ENCODE data around the gene APP. TPM values are rescaled to one million over a fixed set of nuclear protein-coding genes. Genes with fewer than 3 reads are reported as not detected.

APP gene
- total RNA-seq, 2 donors from 2014 or later, result 267 to 564 TPM

DNA sequence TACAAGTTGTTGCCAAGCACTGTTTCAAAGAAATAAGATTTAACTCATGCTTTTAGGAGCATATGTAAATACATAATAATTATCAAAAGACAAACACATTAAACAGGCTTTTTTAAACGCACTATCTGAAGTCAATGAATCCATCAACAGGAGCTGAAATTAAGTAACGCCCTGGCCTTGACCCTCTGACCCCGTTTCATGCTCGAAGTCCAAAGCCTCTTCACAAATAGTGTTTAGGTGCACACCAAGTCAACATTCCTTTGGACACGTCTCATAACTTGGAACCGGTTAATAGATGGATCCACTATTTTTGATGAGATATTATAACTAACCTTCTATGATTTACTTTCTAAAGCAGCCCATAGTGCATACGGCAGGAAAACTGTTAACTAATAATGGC, 226.5 kb downstream of the APP start:
- H3K36me3 ChIP-seq, result no peaks in the 10 kb centered on the region
- H3K4me1 ChIP-seq (replicated peaks), result no peaks in the 10 kb centered on the region
- H3K27me3 ChIP-seq (replicated peaks; ENCODE audit: insufficient read depth), result no peaks in the 10 kb centered on the region
- WGBS, result 48% methylated on average over 7 of the region's 7 CpGs
- H3K4me3 ChIP-seq, result no peak overlapping the region
- no peak for DNase-seq (ENCODE audit: low spot score)
- H3K9me3 ChIP-seq, result no peaks in the 10 kb centered on the region
- intact Hi-C loops (cut with DNase I), result no loop called here
- no peak for TF ChIP-seq POLR2A (IDR thresholded peaks at IDR 0.05)
- TF ChIP-seq, protein P1, sequence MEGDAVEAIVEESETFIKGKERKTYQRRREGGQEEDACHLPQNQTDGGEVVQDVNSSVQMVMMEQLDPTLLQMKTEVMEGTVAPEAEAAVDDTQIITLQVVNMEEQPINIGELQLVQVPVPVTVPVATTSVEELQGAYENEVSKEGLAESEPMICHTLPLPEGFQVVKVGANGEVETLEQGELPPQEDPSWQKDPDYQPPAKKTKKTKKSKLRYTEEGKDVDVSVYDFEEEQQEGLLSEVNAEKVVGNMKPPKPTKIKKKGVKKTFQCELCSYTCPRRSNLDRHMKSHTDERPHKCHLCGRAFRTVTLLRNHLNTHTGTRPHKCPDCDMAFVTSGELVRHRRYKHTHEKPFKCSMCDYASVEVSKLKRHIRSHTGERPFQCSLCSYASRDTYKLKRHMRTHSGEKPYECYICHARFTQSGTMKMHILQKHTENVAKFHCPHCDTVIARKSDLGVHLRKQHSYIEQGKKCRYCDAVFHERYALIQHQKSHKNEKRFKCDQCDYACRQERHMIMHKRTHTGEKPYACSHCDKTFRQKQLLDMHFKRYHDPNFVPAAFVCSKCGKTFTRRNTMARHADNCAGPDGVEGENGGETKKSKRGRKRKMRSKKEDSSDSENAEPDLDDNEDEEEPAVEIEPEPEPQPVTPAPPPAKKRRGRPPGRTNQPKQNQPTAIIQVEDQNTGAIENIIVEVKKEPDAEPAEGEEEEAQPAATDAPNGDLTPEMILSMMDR (IDR thresholded peaks at IDR 0.05), result no peak
- no peak for TF ChIP-seq POLR2AphosphoS5 (IDR thresholded peaks at IDR 0.05)
- H3K27ac ChIP-seq, result no peak overlapping the region

DNA sequence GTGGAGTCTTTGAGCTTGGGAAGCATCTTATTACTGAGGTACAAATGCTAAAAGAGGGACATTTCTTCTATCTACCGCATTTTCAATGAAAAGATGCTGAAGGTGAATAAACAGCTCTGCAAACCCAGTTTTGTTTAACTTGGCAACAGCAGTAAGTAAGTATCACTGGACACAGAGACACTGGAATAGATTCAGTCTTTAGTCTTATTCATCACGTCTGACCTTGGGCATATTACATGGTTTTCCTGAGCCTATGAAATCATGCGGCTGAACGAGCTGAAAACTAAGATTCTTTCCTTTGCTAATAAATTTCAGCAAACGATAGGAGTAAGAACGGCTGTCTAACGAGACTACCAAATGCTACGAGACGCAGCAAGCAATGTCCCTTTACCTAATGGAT, 228.4 kb downstream of the APP start:
- WGBS, result 36% methylated on average over 9 of the region's 9 CpGs
- TF ChIP-seq POLR2AphosphoS5 (IDR thresholded peaks at IDR 0.05), result no peak
- TF ChIP-seq POLR2A (IDR thresholded peaks at IDR 0.05), result no peak
- TF ChIP-seq, protein P1 (IDR thresholded peaks at IDR 0.05), result no peak
- no peak overlapping the region for H3K27ac ChIP-seq
- H3K4me3 ChIP-seq, result no peak overlapping the region
- H3K9me3 ChIP-seq, result no peaks in the 10 kb centered on the region
- no peaks in the 10 kb centered on the region for H3K27me3 ChIP-seq (replicated peaks; ENCODE audit: insufficient read depth)
- no peaks in the 10 kb centered on the region for H3K4me1 ChIP-seq (replicated peaks)
- no peak for DNase-seq (ENCODE audit: low spot score)
- no peaks in the 10 kb centered on the region for H3K36me3 ChIP-seq
- intact Hi-C loops (cut with DNase I), result no loop called here

DNA sequence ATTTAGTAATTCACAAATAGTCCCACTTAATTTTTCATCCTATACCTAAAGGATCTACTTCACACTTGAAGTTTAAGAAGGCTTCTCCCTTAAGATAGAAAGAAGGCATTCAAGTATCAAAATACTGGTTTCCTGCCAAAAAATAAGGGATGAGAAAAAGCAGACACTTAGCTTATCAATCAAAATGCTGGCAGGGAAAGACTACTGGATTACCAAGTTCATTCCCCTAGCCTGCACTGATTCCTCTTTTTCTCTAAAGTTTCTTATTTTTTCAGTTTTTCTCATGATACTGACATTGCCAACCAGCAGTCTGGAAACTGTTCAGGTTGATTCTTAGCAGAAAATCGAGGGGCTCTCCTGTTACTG, 231.2 kb downstream of the APP start:
- Histone ChIP-seq H3K36me3 (no peaks in the 10 kb centered on the region), H3K4me3 (no peak overlapping the region), H3K9me3 (no peaks in the 10 kb centered on the region), H3K27me3 (replicated peaks; ENCODE audit: insufficient read depth) (no peaks in the 10 kb centered on the region), H3K4me1 (replicated peaks) (no peaks in the 10 kb centered on the region), H3K27ac (no peak overlapping the region)
- 32% methylated on average over 1 of the region's 1 CpG for WGBS
- TF ChIP-seq, protein P1 (IDR thresholded peaks at IDR 0.05), result no peak
- TF ChIP-seq POLR2A (IDR thresholded peaks at IDR 0.05), result no peak
- TF ChIP-seq POLR2AphosphoS5 (IDR thresholded peaks at IDR 0.05), result no peak
- intact Hi-C loops (cut with DNase I), result no loop called here
- DNase-seq (ENCODE audit: low spot score), result no peak

DNA sequence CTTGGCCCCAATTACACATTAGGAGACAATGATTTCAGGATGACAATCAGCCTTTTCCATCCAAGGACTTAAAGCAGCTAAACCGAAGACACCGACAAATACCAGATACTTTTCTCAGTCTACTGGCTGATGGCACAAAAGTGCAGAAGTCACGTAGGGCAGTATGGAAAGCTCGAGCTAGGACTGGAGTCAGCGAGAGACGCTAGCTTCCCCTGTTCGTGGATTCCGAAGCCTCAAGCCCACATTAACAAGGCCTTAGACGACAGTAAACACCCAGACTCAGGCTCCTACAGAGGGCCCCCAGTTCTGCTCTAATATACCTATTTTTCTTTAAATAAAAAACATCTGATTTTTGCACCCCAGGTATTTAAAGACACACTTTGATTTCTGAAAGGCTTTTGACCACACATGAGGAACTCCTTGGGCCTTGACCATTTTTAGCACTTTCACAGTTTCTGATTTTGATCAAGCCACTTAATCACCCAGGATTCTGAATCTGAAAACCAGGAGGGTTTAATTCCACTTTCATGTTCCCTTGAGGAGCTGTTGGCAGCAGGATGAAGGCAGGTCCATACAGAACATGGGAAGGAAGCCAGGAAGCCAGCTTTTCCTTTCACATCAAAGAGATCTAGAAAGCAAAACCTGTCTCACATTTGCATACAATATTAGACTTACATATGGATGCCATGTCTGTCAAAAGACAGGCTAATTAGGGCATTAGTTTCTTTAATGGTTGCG, 231.7 kb downstream of the APP start:
- DNase-seq (ENCODE audit: low spot score), result peak; percentile 47
- peak overlapping the region; percentile 11 to 21 for H3K27ac ChIP-seq
- no peak overlapping the region for H3K4me3 ChIP-seq
- no peaks in the 10 kb centered on the region for H3K9me3 ChIP-seq
- no peaks in the 10 kb centered on the region for H3K27me3 ChIP-seq (replicated peaks; ENCODE audit: insufficient read depth)
- H3K36me3 ChIP-seq, result no peaks in the 10 kb centered on the region
- no peaks in the 10 kb centered on the region for H3K4me1 ChIP-seq (replicated peaks)
- intact Hi-C loops (cut with DNase I), result no loop called here
- peak; percentile 36 for TF ChIP-seq POLR2AphosphoS5 (IDR thresholded peaks at IDR 0.05)
- no peak for TF ChIP-seq POLR2A (IDR thresholded peaks at IDR 0.05)
- WGBS, result 61% methylated on average over 10 of the region's 10 CpGs

DNA sequence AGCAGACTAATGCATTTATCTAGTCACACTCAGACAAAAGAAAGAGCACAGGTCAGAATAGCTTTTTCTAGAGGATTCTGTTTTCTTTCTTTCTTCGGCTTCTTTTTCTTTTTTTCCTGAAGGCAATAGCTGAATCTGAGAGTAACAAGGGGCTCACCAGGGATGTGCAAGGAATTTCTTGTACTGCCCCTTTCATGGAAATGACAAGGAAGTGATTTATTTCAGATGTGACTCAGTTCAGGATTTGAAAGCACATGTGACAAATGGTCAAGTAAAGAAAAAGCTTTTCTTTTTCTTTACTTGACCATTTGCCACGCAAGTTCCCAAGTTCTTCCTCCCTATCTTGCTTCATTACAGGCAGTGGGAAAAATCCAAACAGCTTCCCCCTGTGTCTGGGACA, 233.8 kb downstream of the APP start:
- Histone ChIP-seq H3K27ac (no peak overlapping the region), H3K4me3 (no peak overlapping the region), H3K9me3 (no peaks in the 10 kb centered on the region), H3K36me3 (no peaks in the 10 kb centered on the region), H3K4me1 (replicated peaks) (no peaks in the 10 kb centered on the region), H3K27me3 (replicated peaks; ENCODE audit: insufficient read depth) (no peaks in the 10 kb centered on the region)
- no peak for DNase-seq (ENCODE audit: low spot score)
- TF ChIP-seq, protein P1 (IDR thresholded peaks at IDR 0.05), result no peak
- TF ChIP-seq POLR2A (IDR thresholded peaks at IDR 0.05) (no peak), POLR2AphosphoS5 (IDR thresholded peaks at IDR 0.05) (no peak)
- intact Hi-C loops (cut with DNase I), result no loop called here
- 80% methylated on average over 2 of the region's 2 CpGs for WGBS
